GM18502 (cell line): Measurements from ENCODE around the gene TSPAN1.
"Not testable (repeated sequence)": the region's sequence is repeated elsewhere in the genome, so short reads cannot be mapped to it uniquely, and the experiment has no call there.

Experiments
- ATAC-seq: cut with Tn5 transposase; IDR thresholded peaks from one replicate; pipeline ENCODE4 v1.9.1; 2021; ENCODE audit warnings: mild to moderate bottlenecking; ENCODE audit not compliant: unreplicated experiment, poor library complexity

Gene TSPAN1

DNA sequence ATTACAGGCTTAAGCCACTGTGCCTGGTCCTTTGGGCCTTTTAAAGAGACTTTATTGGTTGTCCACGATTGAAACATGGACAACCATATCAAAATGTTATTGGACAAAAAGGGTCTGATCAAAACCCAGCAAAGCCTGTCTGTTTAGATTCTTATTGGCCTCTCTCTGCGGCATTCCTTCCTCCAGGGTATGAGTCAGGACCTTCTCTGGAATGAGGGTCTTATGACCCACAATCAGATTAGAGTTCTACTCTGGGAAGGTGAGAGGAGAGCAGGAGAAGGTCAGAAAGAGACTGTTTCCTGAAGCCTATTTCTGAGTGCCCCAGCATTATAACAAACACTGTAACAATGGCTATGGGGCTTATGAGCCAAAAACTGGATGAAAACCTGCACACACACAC is 36.2 kb downstream of the TSPAN1 start:
- ATAC-seq = no peak

DNA sequence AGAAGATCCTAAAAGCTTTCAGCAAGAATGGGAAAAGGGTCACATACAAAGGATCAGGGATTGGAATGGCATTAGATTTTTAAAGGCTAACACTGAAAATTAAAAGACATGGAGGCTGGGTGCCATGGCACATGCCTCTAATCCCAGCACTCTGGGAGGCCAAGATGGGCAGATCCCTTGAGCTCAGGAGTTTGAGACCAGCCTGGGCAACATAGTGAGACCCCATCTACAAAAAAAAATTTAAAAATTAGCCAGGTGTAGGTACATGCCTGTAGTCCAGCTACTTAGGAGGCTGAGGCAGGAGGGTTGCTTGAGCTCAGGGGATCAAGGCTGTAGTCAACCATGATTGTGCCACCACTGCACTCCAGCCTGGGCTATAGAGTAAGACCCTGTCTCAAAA is 40.6 kb downstream of the TSPAN1 start:
- ATAC-seq = no peak

DNA sequence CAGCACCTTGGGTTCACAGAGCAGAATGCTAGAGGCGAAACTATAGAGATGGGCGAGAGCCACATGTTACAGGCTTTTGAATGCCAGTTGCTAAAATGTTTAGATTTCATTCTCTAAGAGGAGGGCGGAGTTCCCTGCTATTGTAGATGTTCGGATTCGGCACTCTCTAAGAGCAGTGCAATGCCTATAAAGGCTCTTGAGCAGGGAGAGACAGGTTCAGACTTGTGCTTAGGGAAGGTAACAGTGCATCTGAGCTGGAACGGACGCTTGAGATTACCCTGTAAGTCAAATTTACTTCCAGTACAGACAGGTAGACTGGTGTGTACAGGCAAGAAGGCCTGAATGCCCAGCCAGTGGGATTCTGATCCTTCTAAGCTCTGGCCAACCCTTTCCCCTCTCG is 43.6 kb downstream of the TSPAN1 start:
- ATAC-seq = no peak

GRCh38 chr1:46219551-46220520 is 44.9 kb downstream of the TSPAN1 start:
- no peak for ATAC-seq

- no peak for ATAC-seq
Observed at GRCh38 chr1:46220808-46221207, 45.9 kb downstream of the TSPAN1 start.

- no peak for ATAC-seq
Observed at GRCh38 chr1:46221749-46222148, 46.9 kb downstream of the TSPAN1 start.

GRCh38 chr1:46223055-46223454 is 48.2 kb downstream of the TSPAN1 start:
- not testable (repeated sequence) for ATAC-seq

DNA sequence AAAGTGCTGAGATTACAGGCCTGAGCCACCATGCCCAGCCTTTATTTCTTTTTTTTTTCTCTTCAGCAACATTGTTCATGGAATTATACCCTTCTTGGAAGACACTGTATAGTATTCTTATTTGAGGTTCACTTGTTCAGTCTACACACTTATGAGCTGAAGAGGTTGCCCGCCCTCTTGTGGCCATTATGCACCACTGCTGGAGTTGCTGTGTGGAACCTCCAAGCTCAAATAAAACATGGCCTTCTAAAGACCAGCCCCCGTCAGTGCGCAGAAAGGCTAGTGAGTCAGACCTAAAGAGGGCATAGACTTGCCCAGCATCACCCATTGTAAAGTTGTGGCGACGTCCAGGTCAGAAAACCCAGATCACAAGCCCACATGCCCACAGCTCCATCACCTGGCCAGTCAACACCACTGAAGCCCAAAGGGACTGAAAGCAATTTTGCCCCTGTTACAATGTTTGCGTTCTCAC is 48.6 kb downstream of the TSPAN1 start:
- ATAC-seq = peak; percentile 73

DNA sequence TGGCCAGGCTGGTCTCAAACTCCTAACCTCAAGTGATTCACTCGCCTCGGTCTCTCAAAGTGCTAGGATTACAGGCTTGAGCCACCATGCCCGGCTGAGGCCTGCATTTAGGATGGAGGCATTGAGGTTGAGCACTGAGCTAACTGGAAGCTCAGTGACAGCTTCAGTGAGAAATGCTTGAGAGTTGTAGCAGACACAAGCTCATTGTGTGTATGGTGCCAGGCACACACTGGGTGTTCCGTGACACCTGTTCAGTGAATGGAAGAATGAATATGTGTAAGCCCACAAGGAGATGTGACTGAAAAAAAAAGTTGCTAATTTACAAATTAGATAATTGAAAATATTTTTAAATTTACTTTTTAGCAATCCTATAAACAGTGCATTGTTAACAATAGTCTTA is 50.1 kb downstream of the TSPAN1 start:
- no peak for ATAC-seq

DNA sequence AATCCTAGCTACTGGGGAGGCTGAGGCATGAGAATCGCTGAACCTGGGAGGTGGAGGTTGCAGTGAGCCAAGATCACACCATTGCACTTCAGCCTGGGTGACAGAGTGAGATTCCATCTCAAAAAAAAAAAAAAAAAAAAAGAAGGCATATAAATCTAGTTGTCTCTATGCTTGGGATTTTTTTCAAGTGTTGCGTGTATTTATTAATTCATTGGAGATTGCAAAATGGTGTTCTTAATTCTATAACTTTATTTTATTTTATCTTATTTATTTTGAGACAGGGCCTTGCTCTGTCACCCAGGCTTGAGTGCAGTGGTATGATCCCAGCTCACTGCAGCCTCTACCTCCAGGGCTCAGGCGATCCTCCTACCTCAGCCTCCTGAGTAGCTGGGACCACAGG is 56.3 kb downstream of the TSPAN1 start:
- ATAC-seq = not testable (repeated sequence)
